PFSK-1 (cell line): ENCODE measurements around the gene BEND7.

Experiments
- FOXP2 ChIP-seq: optimal IDR thresholded peaks from 2 replicates; pipeline ENCODE3; 2011; ENCODE audit warnings: borderline replicate concordance, control low read depth, inconsistent platforms; ENCODE audit not compliant: insufficient read depth; ENCODE audit errors: extremely low read length, extremely low read depth
- POLR2AphosphoS5 ChIP-seq: IDR thresholded peaks from 2 replicates; pipeline ENCODE4 v1.6.1; 2012; ENCODE audit warnings: low read depth, mild to moderate bottlenecking, control low read depth, low read length, moderate library complexity
- SIN3A ChIP-seq: IDR thresholded peaks from 2 replicates; pipeline ENCODE4 v1.6.1; 2012; ENCODE audit warnings: mild to moderate bottlenecking, low read length, moderate library complexity, borderline replicate concordance; ENCODE audit not compliant: insufficient read depth
- TAF1 ChIP-seq: IDR thresholded peaks from 2 replicates; pipeline ENCODE4 v1.6.1; 2012; ENCODE audit warnings: low read length, control low read depth, borderline replicate concordance; ENCODE audit not compliant: insufficient read depth
- TF ChIP-seq, protein P1 (sequence below), 2 experiments: IDR thresholded peaks; 2 replicates each; pipeline versions ENCODE4 v1.6.1 to v1.8.0; 2011 to 2012; ENCODE audit warnings: low read depth in 2 of 2, low read length in 2 of 2, control low read depth in 1 of 2, inconsistent platforms in 1 of 2, mild to moderate bottlenecking in 1 of 2, moderate library complexity in 1 of 2; ENCODE audit not compliant: insufficient read depth in 1 of 2

The BEND7 gene

DNA sequence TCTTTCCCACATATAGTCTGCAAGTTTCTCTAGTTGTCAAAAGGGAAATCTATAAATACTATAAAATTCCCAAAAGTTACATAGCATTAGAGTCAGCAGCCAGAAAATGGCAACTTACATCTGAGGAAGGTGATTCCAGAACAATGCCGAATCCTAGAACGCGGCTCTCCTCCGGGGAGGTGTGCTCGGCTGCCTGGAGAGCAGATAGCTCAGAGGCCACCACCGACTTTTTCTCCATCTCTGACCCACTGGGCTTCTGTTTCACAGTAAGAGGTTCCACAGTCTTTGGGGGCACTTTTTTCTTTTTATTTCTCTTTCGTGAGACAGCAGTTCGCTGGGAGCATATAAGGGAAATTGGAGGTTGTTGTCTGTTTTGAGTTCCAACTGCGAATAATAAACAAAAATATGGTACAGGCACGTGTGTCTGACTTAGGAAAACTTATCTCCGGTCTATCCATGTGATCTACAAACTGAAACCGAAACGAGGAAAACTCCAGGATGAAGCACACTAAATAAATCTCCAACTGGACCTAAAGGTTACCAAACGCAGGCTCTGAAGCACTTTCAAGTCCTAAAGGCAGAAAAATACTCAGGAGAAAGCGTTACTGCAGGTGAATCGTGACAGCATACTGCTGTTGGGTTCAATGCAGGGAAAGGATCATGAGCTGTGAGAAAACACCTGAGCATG, 36.2 kb downstream of the BEND7 start:
- TF ChIP-seq TAF1: no peak
- TF ChIP-seq POLR2AphosphoS5: no peak
- TF ChIP-seq FOXP2: no peak
- no peak for TF ChIP-seq SIN3A
- TF ChIP-seq, protein P1, sequence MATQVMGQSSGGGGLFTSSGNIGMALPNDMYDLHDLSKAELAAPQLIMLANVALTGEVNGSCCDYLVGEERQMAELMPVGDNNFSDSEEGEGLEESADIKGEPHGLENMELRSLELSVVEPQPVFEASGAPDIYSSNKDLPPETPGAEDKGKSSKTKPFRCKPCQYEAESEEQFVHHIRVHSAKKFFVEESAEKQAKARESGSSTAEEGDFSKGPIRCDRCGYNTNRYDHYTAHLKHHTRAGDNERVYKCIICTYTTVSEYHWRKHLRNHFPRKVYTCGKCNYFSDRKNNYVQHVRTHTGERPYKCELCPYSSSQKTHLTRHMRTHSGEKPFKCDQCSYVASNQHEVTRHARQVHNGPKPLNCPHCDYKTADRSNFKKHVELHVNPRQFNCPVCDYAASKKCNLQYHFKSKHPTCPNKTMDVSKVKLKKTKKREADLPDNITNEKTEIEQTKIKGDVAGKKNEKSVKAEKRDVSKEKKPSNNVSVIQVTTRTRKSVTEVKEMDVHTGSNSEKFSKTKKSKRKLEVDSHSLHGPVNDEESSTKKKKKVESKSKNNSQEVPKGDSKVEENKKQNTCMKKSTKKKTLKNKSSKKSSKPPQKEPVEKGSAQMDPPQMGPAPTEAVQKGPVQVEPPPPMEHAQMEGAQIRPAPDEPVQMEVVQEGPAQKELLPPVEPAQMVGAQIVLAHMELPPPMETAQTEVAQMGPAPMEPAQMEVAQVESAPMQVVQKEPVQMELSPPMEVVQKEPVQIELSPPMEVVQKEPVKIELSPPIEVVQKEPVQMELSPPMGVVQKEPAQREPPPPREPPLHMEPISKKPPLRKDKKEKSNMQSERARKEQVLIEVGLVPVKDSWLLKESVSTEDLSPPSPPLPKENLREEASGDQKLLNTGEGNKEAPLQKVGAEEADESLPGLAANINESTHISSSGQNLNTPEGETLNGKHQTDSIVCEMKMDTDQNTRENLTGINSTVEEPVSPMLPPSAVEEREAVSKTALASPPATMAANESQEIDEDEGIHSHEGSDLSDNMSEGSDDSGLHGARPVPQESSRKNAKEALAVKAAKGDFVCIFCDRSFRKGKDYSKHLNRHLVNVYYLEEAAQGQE (IDR thresholded peaks at IDR 0.05; ENCODE audit: insufficient read depth in 1 of 2, low read depth in 2 of 2, low read length in 2 of 2): no peak

DNA sequence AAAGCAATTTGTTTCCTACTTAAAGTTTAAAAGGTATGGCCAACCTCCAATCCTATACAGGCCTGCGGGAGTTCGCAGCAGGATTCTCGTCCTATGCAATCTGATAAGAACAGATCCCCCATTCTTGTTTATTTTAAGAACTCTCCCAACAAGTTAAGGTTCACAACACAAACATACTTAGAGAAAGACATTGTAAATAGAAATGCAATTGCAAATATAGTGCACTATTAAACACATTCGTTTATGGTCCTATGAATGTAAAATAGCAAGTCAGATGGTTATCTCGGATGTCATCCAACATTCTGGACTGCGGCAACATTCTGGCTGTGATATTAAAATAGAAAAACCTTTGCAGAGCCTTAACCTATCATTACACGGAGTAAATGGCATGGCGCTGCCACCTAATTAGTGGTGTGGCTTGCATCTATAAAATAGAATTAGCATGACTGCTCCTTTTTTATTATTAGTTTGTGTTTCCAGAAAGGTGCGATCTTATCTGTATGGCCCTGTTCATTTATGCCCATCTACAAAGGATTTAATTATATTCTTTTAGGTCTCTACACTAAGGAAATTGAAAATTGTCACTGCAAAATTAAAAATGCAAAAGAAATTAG, 37.0 kb downstream of the BEND7 start:
- TF ChIP-seq FOXP2 (no peak), TAF1 (no peak), POLR2AphosphoS5 (no peak), SIN3A (no peak)
- TF ChIP-seq, protein P1 (IDR thresholded peaks at IDR 0.05; ENCODE audit: insufficient read depth in 1 of 2, low read depth in 2 of 2, low read length in 2 of 2): no peak

DNA sequence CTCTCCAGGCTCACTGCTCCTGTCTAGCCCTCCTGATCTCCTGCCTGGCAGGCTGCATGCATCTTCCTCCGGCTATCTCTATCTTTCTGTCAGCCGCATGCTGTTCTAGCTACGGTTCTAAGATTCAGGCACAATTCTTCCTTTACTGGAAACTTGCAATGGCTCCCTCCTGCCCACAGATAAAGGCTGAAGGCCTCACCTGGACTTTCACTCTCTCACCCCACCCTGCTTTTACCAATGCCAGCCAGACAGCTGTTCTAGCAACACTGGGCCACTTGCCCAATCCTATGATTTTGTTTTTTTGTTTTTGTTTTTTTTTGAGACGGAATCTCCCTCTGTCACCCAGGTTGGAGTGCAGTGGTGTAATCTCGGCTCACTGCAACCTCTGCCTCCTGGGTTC, 38.3 kb downstream of the BEND7 start:
- no peak for TF ChIP-seq POLR2AphosphoS5
- TF ChIP-seq TAF1: no peak
- TF ChIP-seq, protein P1 (IDR thresholded peaks at IDR 0.05; ENCODE audit: insufficient read depth in 1 of 2, low read depth in 2 of 2, low read length in 2 of 2): no peak
- TF ChIP-seq SIN3A: no peak
- no peak for TF ChIP-seq FOXP2

DNA sequence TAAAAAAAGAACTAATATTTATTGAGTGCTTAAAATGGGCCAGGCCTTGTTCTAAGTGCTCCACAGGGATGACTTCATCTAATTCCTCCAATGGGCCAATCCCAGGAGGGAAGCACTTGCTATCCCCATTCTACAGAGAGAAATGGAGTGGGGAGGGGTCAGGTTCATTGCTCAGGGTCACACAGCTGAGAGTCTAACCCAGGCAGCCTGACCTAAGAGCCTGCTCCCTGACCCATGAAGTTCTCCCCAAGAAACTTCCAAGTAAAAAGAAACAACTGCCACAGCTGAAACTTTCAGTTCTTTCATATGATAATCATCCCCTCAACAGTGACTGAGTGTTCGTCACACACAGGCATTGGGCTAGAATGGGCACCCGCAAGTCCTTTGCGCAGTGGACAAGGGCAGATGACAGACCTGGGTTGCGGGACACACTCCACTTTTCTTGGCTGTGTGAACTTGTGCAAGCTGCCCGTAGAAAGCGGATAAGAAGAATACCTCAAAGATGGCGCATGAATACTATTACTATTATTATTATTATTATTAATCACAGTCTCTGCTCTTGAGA, 39.7 kb downstream of the BEND7 start:
- TF ChIP-seq FOXP2: no peak
- TF ChIP-seq, protein P1 (IDR thresholded peaks at IDR 0.05; ENCODE audit: insufficient read depth in 1 of 2, low read depth in 2 of 2, low read length in 2 of 2): no peak
- no peak for TF ChIP-seq TAF1
- no peak for TF ChIP-seq POLR2AphosphoS5
- TF ChIP-seq SIN3A: no peak
